ENCODE data around the gene PDXK. TPM values are rescaled to one million over a fixed set of nuclear protein-coding genes. Genes with fewer than 3 reads are reported as not detected.

PDXK gene
- total RNA-seq, 1 experiment from 2014 or later: 210 TPM

DNA sequence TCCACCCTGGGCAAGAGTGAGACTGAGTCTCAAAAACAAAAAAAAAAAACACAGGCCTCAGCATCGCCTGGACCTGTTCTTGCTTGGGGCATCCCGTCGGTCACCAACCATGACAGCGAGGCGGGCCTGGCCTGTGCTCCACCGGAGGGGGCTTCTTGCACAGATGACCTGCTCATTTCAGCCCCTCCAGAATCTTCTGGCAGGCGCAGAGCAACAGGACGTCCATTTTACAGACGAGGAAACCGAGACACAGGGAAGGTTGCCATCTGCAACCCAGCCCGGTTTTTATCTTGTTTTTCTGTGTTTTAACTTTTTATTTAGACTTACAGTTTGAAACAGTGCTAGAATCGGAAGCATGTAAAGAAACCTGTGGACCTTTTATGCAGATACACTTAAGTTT is 56.3 kb downstream of the PDXK start:
- DNase-seq (ENCODE audit: unreplicated experiment): no peak
- ChIA-PET CTCF (interaction anchor here (0.7 kb wide), 1 partner anchor 34 kb away, joined by 4 read pairs; no protein-coding TSS in a partner anchor), POLR2A (interaction anchor here (1.0 kb wide), 2 partner anchors 8 to 115 kb away, joined by 3 to 4 read pairs; no protein-coding TSS in a partner anchor)
- intact Hi-C loops (cut with micrococcal nuclease): no loop called here
- Mint-ChIP-seq H3K27me3 (ENCODE audit: insufficient read depth, unreplicated experiment) (no peaks in the 10 kb centered on the region), H3K27ac (ENCODE audit: low read depth, unreplicated experiment) (peak overlapping the region; percentile 61), H3K4me1 (ENCODE audit: insufficient read depth, unreplicated experiment) (peaks cover 17% of the 10 kb centered on the region), H3K36me3 (ENCODE audit: insufficient read depth, unreplicated experiment) (peaks cover 35% of the 10 kb centered on the region), H3K4me3 (ENCODE audit: unreplicated experiment) (peak overlapping the region; percentile 99), H3K9me3 (ENCODE audit: unreplicated experiment) (no peaks in the 10 kb centered on the region)
- no TSS peak for BruUV-seq (replicated peaks)
- TF ChIP-seq, protein P1, sequence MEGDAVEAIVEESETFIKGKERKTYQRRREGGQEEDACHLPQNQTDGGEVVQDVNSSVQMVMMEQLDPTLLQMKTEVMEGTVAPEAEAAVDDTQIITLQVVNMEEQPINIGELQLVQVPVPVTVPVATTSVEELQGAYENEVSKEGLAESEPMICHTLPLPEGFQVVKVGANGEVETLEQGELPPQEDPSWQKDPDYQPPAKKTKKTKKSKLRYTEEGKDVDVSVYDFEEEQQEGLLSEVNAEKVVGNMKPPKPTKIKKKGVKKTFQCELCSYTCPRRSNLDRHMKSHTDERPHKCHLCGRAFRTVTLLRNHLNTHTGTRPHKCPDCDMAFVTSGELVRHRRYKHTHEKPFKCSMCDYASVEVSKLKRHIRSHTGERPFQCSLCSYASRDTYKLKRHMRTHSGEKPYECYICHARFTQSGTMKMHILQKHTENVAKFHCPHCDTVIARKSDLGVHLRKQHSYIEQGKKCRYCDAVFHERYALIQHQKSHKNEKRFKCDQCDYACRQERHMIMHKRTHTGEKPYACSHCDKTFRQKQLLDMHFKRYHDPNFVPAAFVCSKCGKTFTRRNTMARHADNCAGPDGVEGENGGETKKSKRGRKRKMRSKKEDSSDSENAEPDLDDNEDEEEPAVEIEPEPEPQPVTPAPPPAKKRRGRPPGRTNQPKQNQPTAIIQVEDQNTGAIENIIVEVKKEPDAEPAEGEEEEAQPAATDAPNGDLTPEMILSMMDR (IDR thresholded peaks at IDR 0.05; ENCODE audit: unreplicated experiment): no peak

DNA sequence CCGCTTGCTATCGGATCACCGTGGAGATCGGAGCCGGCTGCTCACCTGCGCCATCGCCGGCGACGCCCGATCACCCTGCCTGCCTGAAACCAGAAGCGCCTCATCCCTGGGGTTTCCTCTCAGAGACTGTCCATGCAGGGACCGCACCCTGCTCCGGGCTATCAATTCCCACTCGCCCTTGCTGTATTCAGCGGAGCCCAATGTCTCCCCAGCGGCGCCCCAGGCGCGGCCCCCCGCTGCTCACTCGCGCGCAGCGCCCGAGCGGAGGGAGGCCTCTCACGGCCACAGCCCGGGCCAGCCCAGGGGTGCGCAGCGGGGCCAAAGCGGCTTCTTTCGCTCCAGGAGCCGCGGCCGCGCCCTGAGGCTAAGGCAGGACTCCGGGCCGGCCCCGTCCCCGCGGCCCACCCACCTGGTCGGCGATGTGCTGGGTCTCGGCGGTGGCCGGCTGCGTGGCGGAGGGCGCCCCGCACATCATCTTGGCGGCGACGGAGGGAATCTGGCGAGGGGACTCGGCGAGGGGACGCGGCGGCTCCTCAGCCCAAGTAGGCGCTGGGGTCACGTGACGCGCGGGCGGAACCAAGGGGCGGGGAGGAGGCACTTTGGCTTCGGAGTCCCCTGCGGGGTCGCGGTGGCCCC is 57.0 kb downstream of the PDXK start, which contains the start of gene CSTB:
CSTB (minus strand) TSS at position 514 of the 636 bp plus-strand sequence; CDS start at position 475, 39 bp downstream.
- TSS peak; percentile 56 for BruUV-seq (replicated peaks)
- intact Hi-C loops (cut with micrococcal nuclease): loop anchor here (1.0 kb wide), 1 partner anchor 8 kb away; no protein-coding TSS in a partner anchor
- DNase-seq (ENCODE audit: unreplicated experiment): peak; percentile 64
- ChIA-PET POLR2A (no interaction called here), CTCF (no interaction called here)
- Mint-ChIP-seq H3K9me3 (ENCODE audit: unreplicated experiment) (no peaks in the 10 kb centered on the region), H3K27me3 (ENCODE audit: insufficient read depth, unreplicated experiment) (no peaks in the 10 kb centered on the region), H3K27ac (ENCODE audit: low read depth, unreplicated experiment) (peak within 1 kb of the TSS; percentile 61), H3K4me1 (ENCODE audit: insufficient read depth, unreplicated experiment) (peaks cover 17% of the 10 kb centered on the region), H3K4me3 (ENCODE audit: unreplicated experiment) (peak within 1 kb of the TSS; percentile 99), H3K36me3 (ENCODE audit: insufficient read depth, unreplicated experiment) (peaks cover 31% of the 10 kb centered on the region)
- TF ChIP-seq, protein P1 (IDR thresholded peaks at IDR 0.05; ENCODE audit: unreplicated experiment): no peak

DNA sequence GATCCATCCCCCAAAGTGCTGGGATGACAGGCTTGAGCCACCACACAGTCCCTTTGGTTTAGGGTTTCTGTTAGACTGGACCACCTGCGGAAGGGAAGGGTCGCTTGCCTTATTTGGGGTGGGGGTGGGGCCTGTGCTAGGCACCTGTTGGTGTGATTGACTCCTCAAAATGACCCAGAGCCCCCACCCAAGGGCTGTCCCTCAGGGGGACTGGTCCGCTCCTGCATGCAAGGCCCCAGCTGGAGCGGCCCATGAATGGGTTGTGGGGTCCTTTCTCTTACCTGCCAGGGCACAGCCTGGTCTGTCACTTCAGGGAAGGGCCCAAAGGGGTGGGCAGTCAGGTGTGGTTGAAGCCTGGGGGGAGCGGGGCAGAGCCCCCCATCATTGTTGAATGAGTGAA is 59.0 kb downstream of the PDXK start:
- Mint-ChIP-seq H3K27ac (ENCODE audit: low read depth, unreplicated experiment) (no peak overlapping the region), H3K9me3 (ENCODE audit: unreplicated experiment) (no peaks in the 10 kb centered on the region), H3K4me1 (ENCODE audit: insufficient read depth, unreplicated experiment) (peaks cover 11% of the 10 kb centered on the region), H3K36me3 (ENCODE audit: insufficient read depth, unreplicated experiment) (peaks cover 27% of the 10 kb centered on the region), H3K27me3 (ENCODE audit: insufficient read depth, unreplicated experiment) (no peaks in the 10 kb centered on the region), H3K4me3 (ENCODE audit: unreplicated experiment) (peak overlapping the region; percentile 99)
- DNase-seq (ENCODE audit: unreplicated experiment): no peak
- CTCF ChIA-PET: no interaction called here
- intact Hi-C loops (cut with micrococcal nuclease): no loop called here
- POLR2A ChIA-PET: interaction anchor here (1.0 to 1.2 kb wide), 2 partner anchors 65 to 234 kb away, joined by 3 read pairs; partner anchors contain the start of gene TRAPPC10
- TF ChIP-seq, protein P1 (IDR thresholded peaks at IDR 0.05; ENCODE audit: unreplicated experiment): no peak
- BruUV-seq (replicated peaks): no TSS peak

DNA sequence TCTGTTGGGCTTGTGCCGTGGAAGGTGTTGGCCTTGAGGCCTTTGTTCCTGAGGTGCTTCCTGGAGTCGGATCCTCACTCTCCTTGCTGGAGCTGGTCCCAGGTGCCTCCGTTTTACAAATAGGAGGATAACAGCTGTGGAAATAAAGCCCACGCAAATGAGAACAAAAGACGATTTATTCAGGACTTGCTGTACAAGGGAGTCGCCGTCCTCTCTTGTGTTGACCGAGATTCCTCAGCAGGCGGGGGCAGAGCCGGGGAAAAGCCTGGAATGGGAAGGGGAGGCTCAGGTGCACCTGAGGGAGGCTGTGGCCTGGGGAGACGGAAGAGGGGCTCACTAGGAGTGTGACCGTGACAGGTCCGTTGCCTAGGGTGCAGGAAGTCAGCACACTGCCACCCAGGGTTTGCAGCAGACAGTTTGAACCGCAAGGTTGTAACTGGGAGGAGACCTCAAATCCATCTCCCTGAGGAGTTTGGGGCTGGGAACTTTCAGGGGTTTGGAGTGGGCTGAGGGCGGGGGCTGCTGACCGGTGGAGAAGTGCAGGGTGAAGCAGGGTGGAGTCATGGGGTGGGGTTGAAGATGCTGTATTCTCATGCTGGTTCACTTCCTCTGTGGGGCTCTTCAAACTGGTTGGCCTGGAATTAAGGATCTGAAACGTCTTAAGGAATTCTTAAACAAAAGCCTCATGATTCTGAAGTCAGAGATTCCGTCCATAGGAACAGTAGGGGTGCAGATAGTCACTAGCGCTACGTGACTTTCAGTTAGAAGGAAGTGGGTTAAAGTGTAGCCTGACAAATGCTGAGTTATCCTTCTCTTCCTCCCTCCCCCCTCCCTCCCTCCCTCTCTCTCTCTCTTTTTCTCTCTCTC is 59.8 kb downstream of the PDXK start:
- no peak overlapping the region for H3K27ac Mint-ChIP-seq (ENCODE audit: low read depth, unreplicated experiment)
- no peaks in the 10 kb centered on the region for H3K9me3 Mint-ChIP-seq (ENCODE audit: unreplicated experiment)
- CTCF ChIA-PET: no interaction called here
- H3K4me3 Mint-ChIP-seq (ENCODE audit: unreplicated experiment): no peak overlapping the region
- no peak for DNase-seq (ENCODE audit: unreplicated experiment)
- H3K36me3 Mint-ChIP-seq (ENCODE audit: insufficient read depth, unreplicated experiment): peaks cover 20% of the 10 kb centered on the region
- TF ChIP-seq, protein P1 (IDR thresholded peaks at IDR 0.05; ENCODE audit: unreplicated experiment): no peak
- H3K4me1 Mint-ChIP-seq (ENCODE audit: insufficient read depth, unreplicated experiment): peaks cover 17% of the 10 kb centered on the region
- BruUV-seq (replicated peaks): no TSS peak
- no peaks in the 10 kb centered on the region for H3K27me3 Mint-ChIP-seq (ENCODE audit: insufficient read depth, unreplicated experiment)
- intact Hi-C loops (cut with micrococcal nuclease): no loop called here
- POLR2A ChIA-PET: interaction anchor here (1.0 to 1.2 kb wide), 3 partner anchors 50 to 233 kb away, joined by 3 to 5 read pairs (median 3); partner anchors contain the start of gene TRAPPC10
